ENCODE results near the gene SMPD2.
A peak's percentile ranks its signal among the peaks of the same experiment; 100 is the strongest.

The SMPD2 gene

GRCh38 chr6:109461733-109462526 is 21.4 kb downstream of the SMPD2 start:
- no peak for DNase-seq

- no peak for DNase-seq
These were observed 25.2 kb downstream of the SMPD2 start for GRCh38 chr6:109465772-109466171.

GRCh38 chr6:109466212-109466923 is 25.8 kb downstream of the SMPD2 start:
- DNase-seq = no peak

GRCh38 chr6:109467696-109468095 is 27.2 kb downstream of the SMPD2 start:
- DNase-seq = no peak

- no peak for DNase-seq
These were observed 29.2 kb downstream of the SMPD2 start for GRCh38 chr6:109469591-109470189.

GRCh38 chr6:109471105-109471810 is 30.7 kb downstream of the SMPD2 start:
- no peak for DNase-seq

GRCh38 chr6:109472132-109472995 is 31.8 kb downstream of the SMPD2 start:
- DNase-seq = no peak

- no peak for DNase-seq
These were observed 32.6 kb downstream of the SMPD2 start for GRCh38 chr6:109473120-109473519.

GRCh38 chr6:109474995-109475394 is 34.5 kb downstream of the SMPD2 start:
- no peak for DNase-seq

GRCh38 chr6:109475625-109476024 is 35.1 kb downstream of the SMPD2 start:
- no peak for DNase-seq

GRCh38 chr6:109477184-109477583 is 36.7 kb downstream of the SMPD2 start:
- no peak for DNase-seq

GRCh38 chr6:109477725-109478124 is 37.2 kb downstream of the SMPD2 start:
- no peak for DNase-seq

- no peak for DNase-seq
These were observed 37.8 kb downstream of the SMPD2 start for GRCh38 chr6:109478222-109478805.

- peak; percentile 51 for DNase-seq
These were observed 38.5 kb downstream of the SMPD2 start for GRCh38 chr6:109478841-109479624.

GRCh38 chr6:109480993-109481480 is 40.5 kb downstream of the SMPD2 start:
- no peak for DNase-seq

- peak; percentile 91 for DNase-seq
These were observed 42.6 kb downstream of the SMPD2 start, which contains the start of gene ZBTB24 for GRCh38 chr6:109482905-109483734. ZBTB24 (minus strand) TSS chr6:109483219; CDS start chr6:109482026, 1,193 bp downstream.

GRCh38 chr6:109483735-109484057 is 43.2 kb downstream of the SMPD2 start:
- no peak for DNase-seq

GRCh38 chr6:109484122-109484521 is 43.6 kb downstream of the SMPD2 start:
- DNase-seq = no peak

- no peak for DNase-seq
These were observed 44.9 kb downstream of the SMPD2 start for GRCh38 chr6:109485266-109485935.
